LNCAP (cell line): ENCODE data around the gene DCANP1.

Experiments
- CTCF ChIP-seq: fragments of 450-650 bp; IDR thresholded peaks from 2 replicates; pipeline ENCODE4 v1.5.1; 2017; ENCODE audit warnings: mild to moderate bottlenecking

DCANP1 gene

DNA sequence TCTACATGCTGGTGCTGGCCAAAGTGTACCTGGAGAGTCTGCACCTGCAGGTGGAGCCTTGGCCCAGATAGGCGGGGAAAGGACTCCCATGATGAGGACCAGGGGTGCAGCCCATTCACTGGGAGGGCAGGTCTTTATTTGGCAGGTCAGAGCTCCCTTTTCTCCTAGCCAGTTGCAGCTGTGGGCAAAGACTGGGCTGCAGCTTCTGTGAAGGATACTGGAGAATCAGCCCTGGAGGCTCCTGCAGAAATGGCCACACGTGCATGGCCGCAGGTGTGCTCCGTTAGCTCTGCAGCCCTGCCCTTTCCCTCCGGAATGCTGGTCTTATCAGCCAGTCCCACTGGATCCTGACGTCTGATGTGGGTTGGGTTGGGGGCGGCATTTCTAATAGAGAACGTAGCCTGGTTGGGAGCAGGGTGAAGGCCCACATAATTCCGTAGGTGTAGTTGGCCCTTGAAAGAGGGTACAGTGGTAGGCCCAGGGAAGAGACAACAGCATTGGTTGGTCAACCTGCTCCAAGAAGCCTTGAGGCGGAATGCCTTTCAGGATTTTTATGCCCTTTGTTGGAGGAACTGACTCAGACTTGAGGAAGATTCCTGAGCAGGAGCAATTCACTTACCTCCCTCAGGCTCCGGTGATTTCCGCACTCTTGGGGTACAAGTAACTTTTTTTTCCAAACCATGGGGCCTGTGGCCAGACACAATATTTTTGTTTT is 27.0 kb upstream of the DCANP1 start:
- TF ChIP-seq CTCF = no peak

DNA sequence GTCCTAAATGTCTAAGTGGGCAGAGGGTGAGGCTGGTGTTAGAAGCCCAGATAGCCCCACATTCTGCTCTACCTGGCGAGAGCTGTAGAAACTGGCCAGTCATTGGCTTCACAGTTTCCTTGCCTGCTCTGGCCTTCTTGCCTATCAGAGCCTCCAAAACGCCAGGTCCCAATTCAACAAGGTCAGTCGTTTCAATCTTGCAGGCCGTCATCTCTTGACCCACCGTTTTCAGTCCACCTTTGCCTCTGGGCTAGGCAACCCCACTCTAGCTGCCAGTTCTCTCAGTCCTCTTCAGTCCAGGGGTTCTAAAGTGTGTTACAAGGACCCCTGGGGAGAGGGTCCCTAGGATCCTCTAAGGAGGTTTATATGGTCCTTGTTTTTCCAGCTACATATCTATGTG is 25.0 kb upstream of the DCANP1 start:
- TF ChIP-seq CTCF = no peak

GRCh38 chr5:135471726-135472125 is 24.6 kb upstream of the DCANP1 start:
- TF ChIP-seq CTCF = no peak

- TF ChIP-seq CTCF = no peak
These were observed 22.8 kb upstream of the DCANP1 start for GRCh38 chr5:135469911-135470310.

GRCh38 chr5:135468541-135468940 is 21.4 kb upstream of the DCANP1 start:
- TF ChIP-seq CTCF = no peak

DNA sequence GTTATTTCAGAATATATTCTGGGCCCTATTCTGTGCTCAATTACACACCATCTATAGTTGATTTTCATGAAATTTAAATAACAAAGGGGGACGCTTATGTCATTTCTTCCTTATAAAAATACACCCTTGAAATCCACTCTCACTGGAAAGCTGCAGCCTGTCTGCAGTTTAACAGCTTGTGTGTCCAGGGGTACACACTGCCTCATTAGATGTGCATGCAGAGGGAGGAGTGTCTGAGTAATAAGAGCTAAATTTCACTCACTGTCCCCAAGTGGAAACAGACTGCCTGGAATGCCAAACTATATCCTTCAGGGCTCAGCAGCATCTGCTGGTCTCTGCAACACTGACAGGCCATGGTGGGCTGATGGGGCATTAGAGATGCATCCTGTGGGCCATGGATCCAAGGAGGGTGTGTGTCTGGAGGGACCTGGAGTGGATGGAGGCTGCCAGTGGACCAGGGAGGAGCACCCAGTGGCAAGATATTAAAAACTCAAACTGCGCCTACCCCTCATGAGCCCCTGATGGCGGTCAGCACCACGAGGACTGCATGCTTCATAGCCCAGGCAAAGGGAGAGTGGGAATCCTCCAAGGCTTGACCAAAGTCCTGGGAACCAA is 20.8 kb upstream of the DCANP1 start:
- no peak for TF ChIP-seq CTCF

- TF ChIP-seq CTCF = no peak
These were observed 20.0 kb upstream of the DCANP1 start for GRCh38 chr5:135467051-135467625.
